ENCODE measurements around the gene ADAT3.
"Not testable (repeated sequence)": the region's sequence is repeated elsewhere in the genome, so short reads cannot be mapped to it uniquely, and the experiment has no call there.

- not testable (repeated sequence) for TF ChIP-seq EZH2 (IDR thresholded peaks at IDR 0.05); POLR2AphosphoS5 (IDR thresholded peaks at IDR 0.05; ENCODE audit: borderline replicate concordance, low read depth, low read length)
Observed at GRCh38 chr19:1878583-1878982, 26.6 kb upstream of the ADAT3 start.
